GM12878 (cell line): ENCODE measurements around the gene IPCEF1. TPM values are rescaled to one million over a fixed set of nuclear protein-coding genes. Genes with fewer than 3 reads are reported as not detected.

Source experiments
- ETV6 ChIP-seq, 2 experiments: fragments of 450-650 bp in 1 of 2; IDR thresholded peaks in 1 of 2; conservative IDR thresholded peaks in 1 of 2; 2 replicates each; pipeline ENCODE4 v1.6.1; 2014; ENCODE audit warnings: antibody characterized with exemption in 1 of 2, borderline replicate concordance in 1 of 2, low read depth in 1 of 2, mild to moderate bottlenecking in 1 of 2, moderate library complexity in 1 of 2
- FOXK2 ChIP-seq: fragments of 450-650 bp; IDR thresholded peaks from 2 replicates; pipeline ENCODE4 v1.6.1; 2017; ENCODE audit warnings: mild to moderate bottlenecking, moderate library complexity
- HDAC6 ChIP-seq: fragments of 200-600 bp; sonication (generic); IDR thresholded peaks from one replicate; pipeline ENCODE4 v1.8.0; 2017; ENCODE audit warnings: antibody characterized with exemption; ENCODE audit not compliant: unreplicated experiment
- SMAD1 ChIP-seq: fragments of 450-650 bp; IDR thresholded peaks from 2 replicates; pipeline ENCODE4 v1.6.1; 2018; ENCODE audit warnings: mild to moderate bottlenecking, low read depth; ENCODE audit not compliant: partially characterized antibody
- SREBF2 ChIP-seq: IDR thresholded peaks from 2 replicates; pipeline ENCODE4 v1.6.1; 2012; ENCODE audit warnings: mild to moderate bottlenecking, low read length
- SUZ12 ChIP-seq: fragments of 200-600 bp; sonication (generic); IDR thresholded peaks from one replicate; pipeline ENCODE4 v1.6.1; 2018; ENCODE audit warnings: antibody characterized with exemption, mild to moderate bottlenecking; ENCODE audit not compliant: unreplicated experiment
- ZNF207 ChIP-seq: fragments of 450-650 bp; IDR thresholded peaks from 2 replicates; pipeline ENCODE4 v1.6.1; 2014; ENCODE audit warnings: antibody characterized with exemption, mild to moderate bottlenecking, borderline replicate concordance
- ZNF274 ChIP-seq: IDR thresholded peaks from one replicate; pipeline ENCODE4 v1.8.0; 2011; ENCODE audit not compliant: insufficient read length, insufficient read depth
- polyA plus RNA-seq, 11 experiments: library from polyadenylated mRNA; depleted of rRNA in 4 of 11; unstranded in 6 of 11; stranded (reverse) in 5 of 11; fragments of >200 nt; fragmentation: Nextera tagmentation in 4 of 11; fragmentation: Illumina TruSeq in 1 of 11; extraction: Ambion mirVana in 4 of 11; extraction: Trizol in 1 of 11; gene quantifications; 1 replicate in 1 of 11; 2 replicates in 10 of 11; pipeline versions ENCODE4 v1.2.1 to v1.2.3, GENCODE V29; 2011 to 2016; ENCODE audit warnings: inconsistent platforms in 2 of 11, missing spikeins in 2 of 11, low read depth in 1 of 11
- total RNA-seq, 4 experiments: library from RNA; depleted of rRNA in 3 of 4; stranded (reverse); fragments of >200 nt in 3 of 4; fragmentation: Illumina TruSeq in 1 of 4; extraction: Trizol in 1 of 4; gene quantifications; 2 replicates each; pipeline versions ENCODE4 v1.2.1 to v1.2.3, GENCODE V29; 2013 to 2021
- TF ChIP-seq, protein P1 (sequence below): fragments of 450-650 bp; IDR thresholded peaks from 2 replicates; pipeline ENCODE4 v1.6.1; 2018; ENCODE audit warnings: borderline replicate concordance, mild to moderate bottlenecking; ENCODE audit not compliant: partially characterized antibody
- TF ChIP-seq, protein P2 (sequence below): fragments of 150-350 bp; IDR thresholded peaks from 2 replicates; pipeline ENCODE4 v1.6.1; 2016; ENCODE audit warnings: low read depth, low read length

IPCEF1 gene
- total and polyA plus RNA-seq, 10 of the 15 experiments (the other 5 are each of a cell fraction or from before 2014, with no cell fraction given), result 1.3 to 137 (median 4.2) TPM

DNA sequence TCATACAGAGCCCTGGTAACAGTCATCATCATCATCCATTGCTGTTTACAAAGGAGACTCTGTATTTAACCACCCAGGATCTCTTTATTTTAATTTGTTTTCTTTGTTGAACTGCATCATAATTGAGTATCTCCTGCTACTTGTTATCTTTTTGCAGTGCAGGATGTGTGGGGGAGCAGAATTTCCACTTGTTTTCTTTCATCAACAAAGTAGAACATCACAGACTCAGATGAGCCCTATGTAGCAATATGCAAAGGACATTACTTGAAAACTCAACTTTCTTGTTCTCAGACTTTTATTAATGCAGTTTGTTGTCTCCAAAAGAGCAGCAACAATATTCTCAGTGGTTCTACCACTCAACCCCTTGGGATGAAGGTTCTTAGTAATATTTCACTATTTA lies 38.7 kb upstream of the IPCEF1 start (continued):
- TF ChIP-seq, protein P1, sequence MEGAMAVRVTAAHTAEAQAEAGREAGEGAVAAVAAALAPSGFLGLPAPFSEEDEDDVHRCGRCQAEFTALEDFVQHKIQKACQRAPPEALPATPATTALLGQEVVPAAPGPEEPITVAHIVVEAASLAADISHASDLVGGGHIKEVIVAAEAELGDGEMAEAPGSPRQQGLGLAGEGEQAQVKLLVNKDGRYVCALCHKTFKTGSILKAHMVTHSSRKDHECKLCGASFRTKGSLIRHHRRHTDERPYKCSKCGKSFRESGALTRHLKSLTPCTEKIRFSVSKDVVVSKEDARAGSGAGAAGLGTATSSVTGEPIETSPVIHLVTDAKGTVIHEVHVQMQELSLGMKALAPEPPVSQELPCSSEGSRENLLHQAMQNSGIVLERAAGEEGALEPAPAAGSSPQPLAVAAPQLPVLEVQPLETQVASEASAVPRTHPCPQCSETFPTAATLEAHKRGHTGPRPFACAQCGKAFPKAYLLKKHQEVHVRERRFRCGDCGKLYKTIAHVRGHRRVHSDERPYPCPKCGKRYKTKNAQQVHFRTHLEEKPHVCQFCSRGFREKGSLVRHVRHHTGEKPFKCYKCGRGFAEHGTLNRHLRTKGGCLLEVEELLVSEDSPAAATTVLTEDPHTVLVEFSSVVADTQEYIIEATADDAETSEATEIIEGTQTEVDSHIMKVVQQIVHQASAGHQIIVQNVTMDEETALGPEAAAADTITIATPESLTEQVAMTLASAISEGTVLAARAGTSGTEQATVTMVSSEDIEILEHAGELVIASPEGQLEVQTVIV, result no peak
- TF ChIP-seq ZNF207 (no peak), FOXK2 (no peak), SMAD1 (no peak), SUZ12 (no peak), SREBF2 (no peak), HDAC6 (no peak), ZNF274 (no peak), ETV6 (conservative IDR thresholded peaks at IDR 0.05 in 1 of 2, IDR thresholded peaks at IDR 0.05 in 1 of 2; ENCODE audit: borderline replicate concordance in 1 of 2, low read depth in 1 of 2) (no peak)
- TF ChIP-seq, protein P2, sequence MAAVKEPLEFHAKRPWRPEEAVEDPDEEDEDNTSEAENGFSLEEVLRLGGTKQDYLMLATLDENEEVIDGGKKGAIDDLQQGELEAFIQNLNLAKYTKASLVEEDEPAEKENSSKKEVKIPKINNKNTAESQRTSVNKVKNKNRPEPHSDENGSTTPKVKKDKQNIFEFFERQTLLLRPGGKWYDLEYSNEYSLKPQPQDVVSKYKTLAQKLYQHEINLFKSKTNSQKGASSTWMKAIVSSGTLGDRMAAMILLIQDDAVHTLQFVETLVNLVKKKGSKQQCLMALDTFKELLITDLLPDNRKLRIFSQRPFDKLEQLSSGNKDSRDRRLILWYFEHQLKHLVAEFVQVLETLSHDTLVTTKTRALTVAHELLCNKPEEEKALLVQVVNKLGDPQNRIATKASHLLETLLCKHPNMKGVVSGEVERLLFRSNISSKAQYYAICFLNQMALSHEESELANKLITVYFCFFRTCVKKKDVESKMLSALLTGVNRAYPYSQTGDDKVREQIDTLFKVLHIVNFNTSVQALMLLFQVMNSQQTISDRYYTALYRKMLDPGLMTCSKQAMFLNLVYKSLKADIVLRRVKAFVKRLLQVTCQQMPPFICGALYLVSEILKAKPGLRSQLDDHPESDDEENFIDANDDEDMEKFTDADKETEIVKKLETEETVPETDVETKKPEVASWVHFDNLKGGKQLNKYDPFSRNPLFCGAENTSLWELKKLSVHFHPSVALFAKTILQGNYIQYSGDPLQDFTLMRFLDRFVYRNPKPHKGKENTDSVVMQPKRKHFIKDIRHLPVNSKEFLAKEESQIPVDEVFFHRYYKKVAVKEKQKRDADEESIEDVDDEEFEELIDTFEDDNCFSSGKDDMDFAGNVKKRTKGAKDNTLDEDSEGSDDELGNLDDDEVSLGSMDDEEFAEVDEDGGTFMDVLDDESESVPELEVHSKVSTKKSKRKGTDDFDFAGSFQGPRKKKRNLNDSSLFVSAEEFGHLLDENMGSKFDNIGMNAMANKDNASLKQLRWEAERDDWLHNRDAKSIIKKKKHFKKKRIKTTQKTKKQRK, result no peak
